Spleen (tissue), 7 donors: ENCODE measurements around the gene TAP1.

Experiments used
- CTCF ChIP-seq, 11 experiments: fragments of 200-600 bp in 7 of 11; fragments of 450-650 bp in 4 of 11; sonication (generic) in 4 of 11; IDR thresholded peaks in 8 of 11; conservative IDR thresholded peaks in 3 of 11; 1 replicate in 7 of 11; 2 replicates in 4 of 11; pipeline versions ENCODE4 v1.4.0 to v1.8.0; 2016 to 2021; ENCODE audit warnings: antibody characterized with exemption in 11 of 11, inconsistent platforms in 4 of 11, mild to moderate bottlenecking in 1 of 11
- POLR2A ChIP-seq, 3 donors: fragments of 450-650 bp; IDR thresholded peaks; one replicate each; pipeline ENCODE4 v1.5.1; 2017; ENCODE audit warnings: antibody characterized with exemption in 3 of 3, mild to moderate bottlenecking in 1 of 3
- POLR2AphosphoS5 ChIP-seq, 3 donors: sonication (generic); formaldehyde crosslinking; IDR thresholded peaks; one replicate each; pipeline ENCODE4 v1.5.1; 2017; ENCODE audit warnings: antibody characterized with exemption in 3 of 3
- donor health status: DM: no; HTN: no; CAD: no; lungs with moderate emphysema.
- donor health status: DM: no; HTN: no; CAD: no.
- donor health status: DM: no; HTN: no; CAD: no.

- TF ChIP-seq POLR2A (IDR thresholded peaks at IDR 0.05): no peak
- no peak for TF ChIP-seq CTCF (IDR thresholded peaks at IDR 0.05 in 8 of 11, conservative IDR thresholded peaks at IDR 0.05 in 3 of 11)
- no peak for TF ChIP-seq POLR2AphosphoS5 (IDR thresholded peaks at IDR 0.05)
These were observed 54.3 kb downstream of the TAP1 start for GRCh38 chr6:32799168-32799567.
